ENCODE measurements around the gene FARP1. TPM values are rescaled to one million over a fixed set of nuclear protein-coding genes. Genes with fewer than 3 reads are reported as not detected.

The FARP1 gene
- total RNA-seq, 1 experiment from 2014 or later = 96.6 TPM

GRCh38 chr13:98305670-98306069 is 162.8 kb downstream of the FARP1 start (continued):
- TF ChIP-seq IRF1 (CRISPR knock-in tag; IDR thresholded peaks at IDR 0.05) = no peak
- TF ChIP-seq SMAD3 (CRISPR knock-in tag; IDR thresholded peaks at IDR 0.05; ENCODE audit: borderline replicate concordance) = no peak
- TF ChIP-seq TEAD4 (CRISPR knock-in tag; IDR thresholded peaks at IDR 0.05) = no peak

GRCh38 chr13:98307463-98308085 is 164.7 kb downstream of the FARP1 start:
- ATAC-seq = no peak
- H3K27ac Mint-ChIP-seq = peak overlapping the region; percentile 57
- TF ChIP-seq AFF4 (CRISPR knock-in tag; IDR thresholded peaks at IDR 0.05; ENCODE audit: borderline replicate concordance) (no peak), JUN (CRISPR knock-in tag; IDR thresholded peaks at IDR 0.05) (no peak), CBFB (CRISPR knock-in tag; IDR thresholded peaks at IDR 0.05; ENCODE audit: low read depth) (no peak), ETV6 (CRISPR knock-in tag; IDR thresholded peaks at IDR 0.05) (no peak)

GRCh38 chr13:98308086-98308911 is 165.4 kb downstream of the FARP1 start:
- ChIA-PET CTCF (no interaction called here), POLR2A (no interaction called here)
- Mint-ChIP-seq H3K9me3 (peaks cover 4% of the 10 kb centered on the region; the same call in 1 of the 2 replicates), H3K36me3 (0 out of 2 replicates have a peak, but pooled peaks cover 4% of the 10 kb centered on the region), H3K27ac (peak overlapping the region; percentile 87), H3K27me3 (ENCODE audit: low read depth) (no peaks in the 10 kb centered on the region), H3K4me3 (no peak overlapping the region), H3K4me1 (peaks cover 49% of the 10 kb centered on the region)
- TF ChIP-seq GTF2I (CRISPR knock-in tag; conservative IDR thresholded peaks at IDR 0.05) = no peak
- TF ChIP-seq ZNF121 (CRISPR knock-in tag; IDR thresholded peaks at IDR 0.05) = peak; percentile 76; the same call in 1 of the 2 replicates
- no peak for ATAC-seq
- DNase-seq (ENCODE audit: low spot score) = no peak

More at GRCh38 chr13:98307463-98308085, 164.7 kb downstream of the FARP1 start:
- ChIA-PET CTCF (no interaction called here), POLR2A (no interaction called here)
- no peak overlapping the region for H3K4me3 Mint-ChIP-seq
- 0 out of 2 replicates have a peak, but pooled peaks cover 4% of the 10 kb centered on the region for H3K36me3 Mint-ChIP-seq
- H3K4me1 Mint-ChIP-seq = peaks cover 51% of the 10 kb centered on the region
- H3K27me3 Mint-ChIP-seq (ENCODE audit: low read depth) = no peaks in the 10 kb centered on the region
- no peak for DNase-seq (ENCODE audit: low spot score)
- peaks cover 4% of the 10 kb centered on the region; the same call in 1 of the 2 replicates for H3K9me3 Mint-ChIP-seq

- Mint-ChIP-seq H3K27ac (peak overlapping the region; percentile 65), H3K4me1 (peaks cover 49% of the 10 kb centered on the region), H3K36me3 (0 out of 2 replicates have a peak, but pooled peaks cover 4% of the 10 kb centered on the region), H3K4me3 (no peak overlapping the region), H3K9me3 (peaks cover 4% of the 10 kb centered on the region; the same call in 1 of the 2 replicates), H3K27me3 (ENCODE audit: low read depth) (no peaks in the 10 kb centered on the region)
- ChIA-PET POLR2A (no interaction called here), CTCF (interaction anchor here (0.7 kb wide), 1 partner anchor 171 kb away, joined by 3 read pairs; no protein-coding TSS in a partner anchor)
- ATAC-seq (no peak), DNase-seq (ENCODE audit: low spot score) (no peak)
- TF ChIP-seq JUN (CRISPR knock-in tag; IDR thresholded peaks at IDR 0.05) = no peak
- TF ChIP-seq ZNF512 (CRISPR knock-in tag; IDR thresholded peaks at IDR 0.05; ENCODE audit: borderline replicate concordance) = no peak
- TF ChIP-seq TEAD1 (CRISPR knock-in tag; IDR thresholded peaks at IDR 0.05) = no peak
- TF ChIP-seq STAT6 (CRISPR knock-in tag; conservative IDR thresholded peaks at IDR 0.05; ENCODE audit: low read depth) = no peak
- no peak for TF ChIP-seq CDX4 (CRISPR knock-in tag; IDR thresholded peaks at IDR 0.05; ENCODE audit: borderline replicate concordance)
Measured at GRCh38 chr13:98309569-98310335, 166.9 kb downstream of the FARP1 start.

Data from WTC11 (cell line).